IPS DF 6.9 (cell line): Measurements from ENCODE around the gene ZNF423.

Experiments
- DNase-seq: peaks from one replicate; pipeline ENCODE4 v3.0.0-alpha.2; 2013; ENCODE audit warnings: low read depth, low spot score
- H3K27ac ChIP-seq: one replicate; pipeline ENCODE4 v1.5.1; 2013; ENCODE audit warnings: low read length, control low read depth
- H3K27me3 ChIP-seq: 2 replicates; pipeline ENCODE4 v1.6.1; 2013; ENCODE audit warnings: mild to moderate bottlenecking, low read length; ENCODE audit not compliant: control insufficient read depth, insufficient read depth
- H3K36me3 ChIP-seq: 2 replicates; pipeline ENCODE4 v1.6.1; 2013; ENCODE audit warnings: low read length; ENCODE audit not compliant: control insufficient read depth, insufficient read depth
- H3K4me1 ChIP-seq: 2 replicates; pipeline ENCODE4 v1.6.1; 2013; ENCODE audit warnings: low read length; ENCODE audit not compliant: control insufficient read depth, insufficient read depth
- H3K4me3 ChIP-seq: 2 replicates; pipeline ENCODE4 v1.5.1; 2013; ENCODE audit warnings: mild to moderate bottlenecking, low read length
- H3K9me3 ChIP-seq: 2 replicates; pipeline ENCODE4 v1.6.1; 2013; ENCODE audit warnings: low read length, inconsistent platforms; ENCODE audit not compliant: control insufficient read depth, insufficient read depth
- WGBS: extraction: QIAGEN DNeasy Blood & Tissue Kit; methylation state at CpG from one replicate; pipeline ENCODE4 v1.1.7; 2013; ENCODE audit warnings: mixed read lengths, missing lambda C conversion rate; ENCODE audit not compliant: insufficient read length, insufficient coverage; 5-methylcytosine and 5-hydroxymethylcytosine counted together

The ZNF423 gene

DNA sequence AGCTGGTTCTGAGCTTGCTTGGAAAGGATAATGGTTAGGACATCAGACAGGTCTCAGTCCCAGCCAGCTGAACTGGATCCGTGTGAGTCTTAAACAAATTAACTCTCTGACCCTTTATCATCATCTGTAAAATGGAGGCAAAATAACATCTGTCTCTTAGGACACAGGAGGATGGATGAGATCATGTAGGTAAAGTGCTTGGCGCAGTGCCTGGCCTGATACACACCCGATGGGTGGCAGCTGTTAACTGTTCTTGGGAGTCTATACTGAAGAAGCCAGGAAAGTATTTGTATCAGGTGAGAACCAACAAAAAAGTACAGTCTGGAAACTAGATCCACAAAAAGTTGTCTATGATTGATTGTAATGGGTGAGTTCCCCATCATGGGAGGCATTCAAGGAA lies 293.7 kb downstream of the ZNF423 start:
- no CpG with 5 or more reads among the region's 3 CpGs for WGBS
- H3K9me3 ChIP-seq = no peaks in the 10 kb centered on the region
- H3K27ac ChIP-seq = no peak overlapping the region
- H3K4me1 ChIP-seq = peaks cover 12% of the 10 kb centered on the region
- no peak for DNase-seq
- no peaks in the 10 kb centered on the region for H3K36me3 ChIP-seq
- H3K4me3 ChIP-seq = no peak overlapping the region
- H3K27me3 ChIP-seq = no peaks in the 10 kb centered on the region

DNA sequence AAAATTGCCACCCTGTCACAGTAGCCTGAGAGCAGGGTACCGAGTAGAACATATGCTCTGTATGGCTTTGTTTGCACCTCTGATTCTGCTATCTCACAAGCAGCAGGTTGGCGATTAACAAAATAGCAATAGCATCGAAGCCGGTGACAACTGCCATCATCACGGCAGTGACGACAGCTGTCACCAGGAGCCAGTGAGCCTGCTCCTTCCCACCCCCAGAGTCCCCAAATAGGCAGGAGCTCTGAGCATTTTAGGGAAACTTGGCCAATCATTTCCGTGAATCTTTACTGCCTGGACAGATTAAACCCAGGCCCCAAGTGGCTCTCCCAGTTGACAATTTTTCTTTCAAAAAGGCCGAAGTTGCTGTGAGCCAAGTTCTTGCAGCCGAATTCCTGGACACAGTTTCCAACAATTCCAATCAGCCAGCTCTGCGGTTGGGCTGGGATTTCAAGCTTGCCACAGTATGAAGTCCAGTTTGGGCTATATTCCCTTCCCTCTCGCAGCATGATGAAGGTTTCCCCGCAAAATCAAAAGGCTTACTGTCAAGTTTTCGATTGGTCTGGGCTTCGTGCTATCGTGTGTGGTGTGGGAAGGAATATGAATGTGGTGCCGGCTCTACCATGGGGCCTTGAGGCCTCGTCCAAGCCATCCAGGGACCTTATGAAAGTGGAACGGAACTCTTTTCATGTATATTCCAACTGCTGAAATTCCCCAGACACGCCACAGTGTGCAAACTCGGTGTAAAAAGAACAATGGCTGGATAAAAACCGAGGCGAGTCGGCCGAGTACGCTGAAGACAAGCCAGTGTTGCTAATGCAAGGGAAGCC lies 295.7 kb downstream of the ZNF423 start:
- H3K4me1 ChIP-seq = peaks cover 9% of the 10 kb centered on the region
- WGBS = no CpG with 5 or more reads among the region's 25 CpGs
- no peak for DNase-seq
- no peak overlapping the region for H3K27ac ChIP-seq
- no peaks in the 10 kb centered on the region for H3K36me3 ChIP-seq
- H3K4me3 ChIP-seq = no peak overlapping the region
- no peaks in the 10 kb centered on the region for H3K27me3 ChIP-seq
- H3K9me3 ChIP-seq = no peaks in the 10 kb centered on the region

- H3K9me3 ChIP-seq = no peaks in the 10 kb centered on the region
- no peak for DNase-seq
- H3K27me3 ChIP-seq = no peaks in the 10 kb centered on the region
- H3K4me3 ChIP-seq = no peak overlapping the region
- no peaks in the 10 kb centered on the region for H3K36me3 ChIP-seq
- peaks cover 5% of the 10 kb centered on the region for H3K4me1 ChIP-seq
- no CpG with 5 or more reads among the region's 4 CpGs for WGBS
- H3K27ac ChIP-seq = no peak overlapping the region
These were observed 296.7 kb downstream of the ZNF423 start for GRCh38 chr16:49559242-49559641.

GRCh38 chr16:49558451-49558850 lies 297.5 kb downstream of the ZNF423 start:
- Histone ChIP-seq H3K27me3 (no peaks in the 10 kb centered on the region), H3K4me1 (peaks cover 5% of the 10 kb centered on the region), H3K9me3 (no peaks in the 10 kb centered on the region), H3K4me3 (no peak overlapping the region), H3K36me3 (no peaks in the 10 kb centered on the region), H3K27ac (no peak overlapping the region)
- no CpG with 5 or more reads among the region's 2 CpGs for WGBS
- DNase-seq = no peak

DNA sequence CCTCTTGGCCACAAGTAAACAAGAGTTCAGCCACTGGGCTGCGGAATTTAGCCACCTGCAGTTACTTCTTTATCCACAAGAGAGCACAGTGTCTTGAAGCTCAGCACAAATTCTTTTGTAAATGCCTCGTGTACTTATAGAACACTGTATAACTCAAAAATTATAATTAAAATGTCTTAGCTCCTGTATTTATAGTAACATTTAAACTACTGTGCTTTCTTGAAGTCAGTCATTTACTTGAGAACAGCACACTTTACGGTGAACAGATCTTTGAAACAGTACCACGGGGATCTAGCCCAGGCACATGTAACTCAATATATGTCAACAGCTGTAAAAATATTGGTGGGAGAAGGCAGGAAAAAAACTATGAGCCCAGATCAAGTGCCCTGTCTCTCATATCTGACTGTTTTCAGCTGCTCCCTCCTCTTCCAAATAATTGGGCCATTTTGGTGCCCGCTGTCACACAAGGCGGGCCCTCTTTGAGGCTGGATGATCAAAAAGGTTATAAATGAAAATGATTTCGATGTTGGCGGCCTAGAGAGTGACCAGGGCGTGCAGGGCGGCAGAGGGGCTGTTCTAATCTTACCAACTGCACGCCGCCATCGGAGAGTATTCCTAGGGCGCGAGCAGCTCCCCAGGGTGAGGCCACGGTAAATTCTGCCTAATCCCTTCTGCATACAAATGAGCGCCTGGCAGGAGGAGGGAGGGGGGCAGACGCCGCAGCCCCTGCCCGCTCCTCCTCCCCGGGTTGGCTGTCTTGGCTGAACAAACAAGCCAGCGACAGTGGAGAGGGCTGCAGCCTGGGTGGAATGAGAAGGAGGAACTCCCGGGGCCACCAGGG lies 299.1 kb downstream of the ZNF423 start:
- DNase-seq = peak; percentile 39
- Histone ChIP-seq H3K4me1 (peaks cover 5% of the 10 kb centered on the region), H3K36me3 (no peaks in the 10 kb centered on the region), H3K9me3 (no peaks in the 10 kb centered on the region), H3K27ac (no peak overlapping the region), H3K4me3 (no peak overlapping the region), H3K27me3 (no peaks in the 10 kb centered on the region)
- no CpG with 5 or more reads among the region's 23 CpGs for WGBS

DNA sequence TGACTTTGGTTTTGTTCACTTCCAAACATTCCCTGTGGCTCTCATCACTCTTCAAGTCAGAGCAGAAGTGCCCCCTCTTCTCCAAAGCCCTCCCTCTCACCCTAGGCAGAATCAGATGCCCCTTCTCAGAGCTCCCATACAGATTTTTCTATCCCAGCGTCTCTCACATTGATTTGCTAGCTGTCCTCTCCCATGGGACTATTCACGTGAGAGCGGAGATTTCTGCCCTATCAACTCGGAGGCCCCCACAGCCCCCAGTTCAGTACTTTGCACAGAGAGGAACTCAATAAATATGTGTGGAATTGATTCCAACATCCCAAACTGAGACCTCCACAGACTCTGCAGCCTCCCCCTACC lies 299.7 kb downstream of the ZNF423 start:
- no peak for DNase-seq
- H3K36me3 ChIP-seq = no peaks in the 10 kb centered on the region
- peaks cover 5% of the 10 kb centered on the region for H3K4me1 ChIP-seq
- no CpG with 5 or more reads among the region's 4 CpGs for WGBS
- H3K27ac ChIP-seq = no peak overlapping the region
- no peaks in the 10 kb centered on the region for H3K9me3 ChIP-seq
- no peak overlapping the region for H3K4me3 ChIP-seq
- no peaks in the 10 kb centered on the region for H3K27me3 ChIP-seq

GRCh38 chr16:49554681-49555080 lies 301.2 kb downstream of the ZNF423 start:
- WGBS = no CpG with 5 or more reads among the region's 3 CpGs
- DNase-seq = no peak
- H3K9me3 ChIP-seq = no peaks in the 10 kb centered on the region
- H3K27ac ChIP-seq = no peak overlapping the region
- H3K36me3 ChIP-seq = no peaks in the 10 kb centered on the region
- no peak overlapping the region for H3K4me3 ChIP-seq
- H3K4me1 ChIP-seq = peaks cover 5% of the 10 kb centered on the region
- H3K27me3 ChIP-seq = no peaks in the 10 kb centered on the region

DNA sequence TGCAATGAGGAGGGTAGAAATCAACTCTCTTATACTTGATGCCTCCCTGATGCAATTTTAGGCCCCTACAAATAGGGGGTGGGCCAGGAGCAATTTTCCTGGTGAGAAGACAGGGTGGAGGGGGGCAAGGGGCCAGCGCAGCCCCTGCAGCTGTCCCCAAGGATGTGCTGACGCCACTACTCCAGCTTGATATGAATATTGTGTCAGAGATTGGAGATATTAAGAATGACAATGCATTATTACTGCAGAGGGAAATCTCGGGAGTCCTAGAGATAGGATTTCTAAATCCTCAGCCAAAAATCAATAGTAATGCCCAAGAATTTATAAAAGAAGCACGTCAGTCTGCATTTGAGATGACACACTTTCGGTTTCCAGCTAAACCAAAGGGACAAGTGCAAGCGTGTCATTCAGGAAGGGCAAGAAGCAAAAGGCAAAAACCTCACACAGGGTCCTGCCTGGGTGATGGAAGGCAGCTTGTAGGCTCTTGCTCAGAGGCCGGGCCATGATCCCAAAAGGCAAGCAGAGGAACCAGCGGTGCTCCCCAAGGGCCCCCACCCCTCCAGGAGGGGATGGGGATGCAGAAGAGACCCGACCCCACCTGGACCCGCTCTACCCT lies 303.5 kb downstream of the ZNF423 start:
- Histone ChIP-seq H3K36me3 (no peaks in the 10 kb centered on the region), H3K9me3 (no peaks in the 10 kb centered on the region), H3K27ac (no peak overlapping the region), H3K4me1 (peaks cover 2% of the 10 kb centered on the region), H3K27me3 (no peaks in the 10 kb centered on the region), H3K4me3 (no peak overlapping the region)
- no peak for DNase-seq
- no CpG with 5 or more reads among the region's 10 CpGs for WGBS

DNA sequence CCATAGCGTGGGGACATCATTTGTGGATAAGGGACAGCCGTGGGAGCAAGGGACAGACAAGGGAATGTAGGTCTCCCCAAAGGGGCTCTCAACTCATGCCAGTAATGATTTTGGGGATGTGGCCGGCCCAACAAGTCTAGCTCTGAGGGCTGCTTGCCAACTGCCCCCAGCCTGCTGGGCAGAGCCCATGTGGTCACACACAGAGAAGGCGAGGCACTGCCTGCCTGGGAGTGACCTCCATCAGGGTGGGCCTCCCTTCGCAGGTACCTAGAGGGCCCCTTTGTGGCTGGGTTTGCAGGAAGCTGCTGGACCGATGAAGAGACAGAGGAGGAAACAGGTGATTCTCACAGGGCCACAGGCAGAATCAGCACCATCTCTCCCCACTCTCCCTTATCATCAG lies 305.2 kb downstream of the ZNF423 start:
- no peak for DNase-seq
- H3K4me1 ChIP-seq = peaks cover 2% of the 10 kb centered on the region; the same call in 1 of the 2 replicates
- H3K27ac ChIP-seq = no peak overlapping the region
- H3K27me3 ChIP-seq = no peaks in the 10 kb centered on the region
- no peak overlapping the region for H3K4me3 ChIP-seq
- WGBS = no CpG with 5 or more reads among the region's 6 CpGs
- no peaks in the 10 kb centered on the region for H3K36me3 ChIP-seq
- no peaks in the 10 kb centered on the region for H3K9me3 ChIP-seq

- H3K9me3 ChIP-seq = no peaks in the 10 kb centered on the region
- no peak for DNase-seq
- WGBS = no CpG with 5 or more reads among the region's 5 CpGs
- H3K27me3 ChIP-seq = no peaks in the 10 kb centered on the region
- H3K27ac ChIP-seq = no peak overlapping the region
- peaks cover 2% of the 10 kb centered on the region; the same call in 1 of the 2 replicates for H3K4me1 ChIP-seq
- H3K4me3 ChIP-seq = no peak overlapping the region
- no peaks in the 10 kb centered on the region for H3K36me3 ChIP-seq
These were observed 305.8 kb downstream of the ZNF423 start for GRCh38 chr16:49550140-49550539.
